SIG-M5 treated with dmso at 0.1 percent for 504 hours (cell line): ENCODE results near the gene CTNNA1.
"Not testable (repeated sequence)": the region's sequence is repeated elsewhere in the genome, so short reads cannot be mapped to it uniquely, and the experiment has no call there.

Experiments used
- DNase-seq: peaks from one replicate; lab custom pipeline; 2025; ENCODE audit not compliant: unreplicated experiment; lab: John Stamatoyannopoulos, UW

Gene CTNNA1, protein sequence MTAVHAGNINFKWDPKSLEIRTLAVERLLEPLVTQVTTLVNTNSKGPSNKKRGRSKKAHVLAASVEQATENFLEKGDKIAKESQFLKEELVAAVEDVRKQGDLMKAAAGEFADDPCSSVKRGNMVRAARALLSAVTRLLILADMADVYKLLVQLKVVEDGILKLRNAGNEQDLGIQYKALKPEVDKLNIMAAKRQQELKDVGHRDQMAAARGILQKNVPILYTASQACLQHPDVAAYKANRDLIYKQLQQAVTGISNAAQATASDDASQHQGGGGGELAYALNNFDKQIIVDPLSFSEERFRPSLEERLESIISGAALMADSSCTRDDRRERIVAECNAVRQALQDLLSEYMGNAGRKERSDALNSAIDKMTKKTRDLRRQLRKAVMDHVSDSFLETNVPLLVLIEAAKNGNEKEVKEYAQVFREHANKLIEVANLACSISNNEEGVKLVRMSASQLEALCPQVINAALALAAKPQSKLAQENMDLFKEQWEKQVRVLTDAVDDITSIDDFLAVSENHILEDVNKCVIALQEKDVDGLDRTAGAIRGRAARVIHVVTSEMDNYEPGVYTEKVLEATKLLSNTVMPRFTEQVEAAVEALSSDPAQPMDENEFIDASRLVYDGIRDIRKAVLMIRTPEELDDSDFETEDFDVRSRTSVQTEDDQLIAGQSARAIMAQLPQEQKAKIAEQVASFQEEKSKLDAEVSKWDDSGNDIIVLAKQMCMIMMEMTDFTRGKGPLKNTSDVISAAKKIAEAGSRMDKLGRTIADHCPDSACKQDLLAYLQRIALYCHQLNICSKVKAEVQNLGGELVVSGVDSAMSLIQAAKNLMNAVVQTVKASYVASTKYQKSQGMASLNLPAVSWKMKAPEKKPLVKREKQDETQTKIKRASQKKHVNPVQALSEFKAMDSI

DNA sequence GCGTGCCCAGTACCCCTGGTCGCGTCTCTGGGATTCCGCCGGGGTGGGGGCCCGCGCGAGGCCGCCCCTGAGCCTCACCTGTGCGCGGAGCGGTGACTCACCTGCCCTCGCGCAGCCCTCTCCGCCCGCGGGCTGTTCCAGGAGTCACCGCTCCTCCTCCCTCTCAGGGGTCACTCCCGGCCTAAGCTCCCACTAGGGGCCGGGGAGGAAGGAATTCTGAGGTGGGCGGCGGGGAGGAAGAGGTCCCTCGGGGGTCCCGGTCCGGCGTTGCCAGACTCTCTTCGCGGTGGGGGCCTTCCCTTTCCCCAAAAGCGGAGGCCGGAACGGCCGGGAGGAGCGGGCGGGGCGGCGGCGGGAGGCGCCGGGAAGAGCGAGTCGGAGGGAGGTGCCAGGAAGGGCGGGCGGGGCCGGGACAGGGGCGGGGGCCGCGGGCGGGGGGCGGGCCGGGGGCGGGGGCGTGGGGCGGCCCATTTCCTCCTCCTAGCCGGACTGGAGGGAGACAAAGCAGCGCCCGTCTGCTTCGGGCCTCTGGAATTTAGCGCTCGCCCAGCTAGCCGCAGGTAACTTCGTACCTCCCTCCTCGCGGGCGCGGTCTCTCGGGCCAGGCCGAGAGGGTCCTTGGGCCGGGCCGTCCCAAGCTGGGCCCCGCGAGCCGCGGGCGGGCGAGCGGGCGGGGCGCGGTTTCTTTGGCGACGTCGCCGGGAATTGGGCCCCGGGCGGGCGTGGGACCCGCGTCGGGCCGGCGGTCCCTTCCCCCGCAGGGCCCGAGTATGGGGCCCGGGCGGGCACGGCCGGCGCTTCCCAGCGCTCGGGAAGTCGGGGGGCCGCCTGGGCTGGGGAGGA is at the start of gene CTNNA1:
TSS of gene CTNNA1 (plus strand) at position 475 of the 843 bp plus-strand sequence. CDS start 28,500 bp downstream, outside the sequence.
- peak; percentile 65 for DNase-seq

DNA sequence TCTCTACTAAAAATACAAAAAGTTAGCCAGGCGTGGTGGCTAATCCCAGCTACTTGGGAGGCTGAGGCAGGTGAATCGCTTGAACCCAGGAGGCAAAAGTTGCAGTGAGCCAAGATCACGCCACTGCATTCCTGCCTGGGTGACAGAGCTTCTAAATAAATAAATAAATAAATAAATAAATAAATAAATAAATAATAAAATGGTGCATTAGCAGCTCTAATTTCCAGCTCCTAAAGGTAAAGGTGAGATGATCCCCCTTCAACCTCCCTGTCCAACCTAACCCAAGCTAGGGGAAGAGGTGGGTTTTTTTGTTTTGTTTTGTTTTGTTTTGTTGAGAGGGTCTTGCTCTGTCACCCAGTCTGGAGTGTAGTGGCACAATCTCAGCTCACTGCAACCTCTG is 49.4 kb upstream of the CTNNA1 start:
- DNase-seq: not testable (repeated sequence)

DNA sequence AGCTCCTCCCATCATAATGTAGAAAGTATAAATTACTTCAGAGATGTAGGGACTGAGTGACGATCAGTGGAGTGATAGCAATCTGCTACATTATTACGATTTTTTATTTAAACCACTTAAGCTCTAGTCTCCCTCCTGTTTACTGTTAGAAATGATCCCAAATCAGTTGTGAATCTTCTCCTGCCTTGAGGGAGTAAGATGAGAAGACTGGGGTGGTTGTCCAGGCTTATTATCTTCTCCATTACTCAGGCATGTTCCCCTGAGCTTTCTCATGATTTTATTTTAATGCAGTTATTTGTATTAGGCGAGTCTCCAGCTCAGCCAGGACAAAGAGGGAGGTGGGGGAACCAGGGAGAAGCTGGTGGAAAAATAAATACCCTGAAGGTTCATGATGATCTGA is 48.2 kb upstream of the CTNNA1 start:
- no peak for DNase-seq

DNA sequence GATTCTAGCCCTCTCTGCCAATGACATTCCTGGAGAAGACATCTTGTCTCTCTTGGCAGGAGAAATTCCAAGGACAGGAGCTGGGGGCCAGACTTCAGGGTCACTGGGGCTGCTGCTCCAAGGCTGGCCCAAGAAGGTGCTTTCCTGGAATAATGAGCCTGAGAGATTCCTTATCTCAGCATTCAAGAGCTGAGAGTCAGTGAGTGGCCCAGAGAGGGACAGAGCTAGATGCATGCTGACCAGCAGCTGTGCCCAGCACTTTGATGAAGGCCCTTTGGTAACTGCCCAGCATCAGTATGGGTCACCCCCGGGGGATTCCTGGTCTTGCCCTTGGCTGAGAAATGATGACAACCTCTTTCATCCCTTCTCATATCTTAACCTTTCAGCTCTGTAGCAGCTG is 47.7 kb upstream of the CTNNA1 start:
- DNase-seq: no peak

DNA sequence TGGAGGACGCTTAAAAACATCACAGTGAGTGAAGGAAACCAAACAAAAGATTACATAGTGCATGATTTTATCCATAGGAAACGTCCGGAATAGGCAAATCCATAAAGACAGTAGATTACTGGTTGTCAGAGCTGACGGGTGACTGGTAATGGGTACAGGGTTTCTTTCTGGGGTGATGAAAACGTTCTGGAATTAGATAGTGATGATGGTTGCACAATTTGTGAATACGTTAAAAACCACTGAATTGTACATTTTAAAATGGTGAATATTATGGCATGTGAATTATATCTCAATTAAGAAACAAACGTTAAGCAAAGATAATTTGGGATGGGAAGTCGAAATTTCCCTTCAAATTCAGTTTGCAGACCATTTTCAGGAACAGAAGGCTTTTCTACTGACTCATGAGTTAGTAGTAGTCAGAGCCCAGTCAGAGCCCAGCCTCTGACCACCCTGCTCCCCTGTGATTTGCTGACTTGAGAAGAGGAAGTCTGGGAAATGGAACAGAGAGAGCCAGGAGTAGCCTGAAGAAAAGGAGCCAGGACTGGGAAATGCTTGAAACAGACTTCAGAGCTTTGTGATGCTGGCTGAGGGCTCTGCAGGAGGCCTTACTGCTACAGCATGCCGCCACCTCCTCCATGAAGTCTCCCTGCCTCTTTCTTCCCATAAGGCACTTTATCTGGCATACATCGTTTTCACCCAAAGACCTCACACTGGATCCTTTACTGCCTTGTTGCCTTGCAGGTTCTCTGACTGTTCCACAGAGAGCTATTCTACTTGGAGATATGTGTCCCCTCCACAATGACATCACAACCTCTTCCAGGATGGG is 46.4 kb upstream of the CTNNA1 start:
- peak; percentile 32 for DNase-seq

DNA sequence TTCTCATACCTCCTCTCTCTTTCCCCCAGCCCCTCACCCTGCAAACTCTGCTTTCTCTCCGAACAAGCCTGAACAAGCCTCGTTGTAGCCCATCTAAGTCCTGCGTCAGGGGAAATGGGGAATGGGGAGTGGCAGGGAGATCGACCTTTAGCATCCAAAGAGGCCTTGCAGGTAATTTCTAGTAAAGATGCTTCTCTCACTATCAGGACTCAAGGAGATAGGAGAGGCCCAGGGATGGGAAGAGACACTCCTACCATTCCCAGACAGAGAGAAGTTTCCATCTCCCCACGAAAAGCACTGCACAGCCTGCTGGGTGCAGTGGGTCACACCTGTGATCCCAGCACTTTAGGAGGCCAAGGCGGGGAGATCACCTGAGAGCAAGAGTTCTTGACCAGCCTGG is 44.4 kb upstream of the CTNNA1 start:
- no peak for DNase-seq

DNA sequence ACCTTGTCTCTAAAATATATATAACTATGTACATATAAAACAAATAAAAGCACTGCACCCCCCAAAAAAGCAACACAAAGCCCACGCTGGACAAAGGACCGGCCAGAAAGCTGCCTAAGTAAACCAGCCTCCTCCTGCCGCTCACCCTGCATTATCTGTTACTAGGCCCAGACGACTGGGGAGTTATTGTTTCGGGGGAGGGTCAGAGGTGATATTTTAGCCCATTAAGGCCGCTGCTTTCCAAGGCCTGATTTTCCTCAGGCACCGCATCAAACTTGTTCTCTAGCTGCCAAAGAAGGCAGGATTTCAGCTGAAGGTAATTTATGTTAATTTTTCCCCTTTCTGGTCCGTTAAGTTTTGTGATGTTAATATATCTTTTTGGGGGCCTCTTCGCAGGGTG is 44.0 kb upstream of the CTNNA1 start:
- no peak for DNase-seq

DNA sequence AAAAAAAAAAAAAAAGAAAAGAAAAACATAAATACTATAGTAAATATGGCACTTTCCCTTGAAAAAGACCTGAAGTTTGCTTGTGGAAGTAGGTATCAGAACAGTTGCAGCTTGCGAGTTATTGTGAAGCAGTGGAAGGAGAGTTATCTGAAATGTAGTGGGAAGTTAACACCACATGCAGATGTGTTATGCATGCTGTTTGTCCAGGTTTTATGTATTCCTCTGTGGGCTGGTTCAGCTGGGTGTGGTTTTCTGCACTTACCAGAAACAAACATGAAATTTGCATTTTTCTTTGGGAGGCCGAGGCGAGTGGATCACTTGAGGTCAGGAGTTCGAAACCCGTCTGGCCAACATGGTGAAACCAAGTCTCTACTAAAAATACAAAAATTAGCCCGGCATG is 42.1 kb upstream of the CTNNA1 start:
- DNase-seq: no peak

DNA sequence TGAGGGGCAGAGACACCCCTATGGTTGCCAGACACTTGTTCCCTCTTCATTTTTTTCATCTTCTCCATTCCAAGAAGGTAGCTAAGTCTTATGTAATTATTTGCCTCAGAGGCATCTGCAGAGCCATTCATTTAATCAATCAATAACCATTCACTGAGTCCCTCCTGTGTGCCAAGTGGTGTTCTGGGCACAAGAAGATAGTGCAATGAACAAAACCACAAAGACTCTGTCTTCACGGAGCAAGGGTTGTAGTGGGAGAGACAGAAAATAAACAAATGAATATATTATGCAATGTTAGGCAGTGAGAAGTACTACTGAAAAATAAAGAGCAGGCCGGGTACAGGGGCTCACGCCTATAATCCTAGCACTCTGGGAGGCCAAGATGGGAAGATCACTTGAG is 41.4 kb upstream of the CTNNA1 start:
- DNase-seq: no peak

DNA sequence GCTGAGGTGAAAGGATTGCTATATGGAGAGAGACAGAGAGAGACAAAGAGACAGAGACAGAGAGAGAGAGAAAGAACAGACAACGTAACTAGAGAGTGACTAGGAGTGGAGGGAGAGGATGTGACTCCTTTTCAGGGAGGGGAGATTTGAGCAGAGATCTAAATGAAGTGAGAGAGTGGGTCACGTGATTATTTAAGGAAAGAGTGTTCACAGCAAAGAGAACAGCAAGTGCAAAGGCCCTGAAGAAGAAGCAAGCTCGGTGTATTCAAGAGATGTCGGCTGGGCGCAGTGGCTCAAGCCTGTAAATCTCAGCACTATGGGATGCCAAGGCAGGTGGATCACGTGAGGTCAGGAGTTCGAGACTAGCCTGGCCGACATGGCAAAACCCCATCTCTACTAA is 40.9 kb upstream of the CTNNA1 start:
- DNase-seq: no peak

DNA sequence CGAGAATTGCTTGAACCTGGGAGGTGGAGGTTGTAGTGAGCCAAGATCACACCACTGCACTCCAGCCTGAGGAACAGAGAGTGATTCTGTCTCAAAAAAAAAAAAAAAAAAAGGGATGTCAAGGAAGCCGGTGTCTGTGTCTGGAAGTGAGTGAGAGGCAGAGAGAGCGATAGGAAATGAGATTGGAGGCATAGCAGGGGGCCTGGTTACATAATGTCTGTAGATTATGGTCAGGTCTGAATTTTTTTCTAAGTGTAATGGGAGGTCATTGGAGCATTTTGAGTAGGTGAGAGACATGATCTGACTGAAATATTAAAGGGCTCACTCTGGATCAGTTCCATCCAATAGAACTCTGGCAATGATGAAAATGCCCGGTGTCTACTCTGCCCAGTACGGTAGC is 40.4 kb upstream of the CTNNA1 start:
- no peak for DNase-seq

DNA sequence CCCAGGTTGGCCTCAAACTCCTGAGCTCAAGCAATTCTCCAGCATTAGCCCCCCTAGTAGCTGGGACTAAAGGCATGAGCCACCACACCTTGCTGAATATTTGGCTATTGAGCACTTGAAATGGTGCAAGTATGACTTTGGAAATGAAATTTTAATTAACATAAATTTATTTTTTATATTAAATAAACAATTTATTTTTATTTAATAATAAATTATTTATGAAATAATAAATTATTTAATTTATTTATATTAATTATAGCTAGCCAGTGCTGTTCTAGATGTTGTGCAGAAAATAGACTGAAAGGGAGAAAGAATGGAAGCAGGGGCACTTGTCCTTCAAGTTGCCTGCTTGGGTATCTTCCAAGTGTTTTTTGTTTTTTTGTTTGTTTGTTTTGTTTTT is 40.0 kb upstream of the CTNNA1 start:
- DNase-seq: no peak

DNA sequence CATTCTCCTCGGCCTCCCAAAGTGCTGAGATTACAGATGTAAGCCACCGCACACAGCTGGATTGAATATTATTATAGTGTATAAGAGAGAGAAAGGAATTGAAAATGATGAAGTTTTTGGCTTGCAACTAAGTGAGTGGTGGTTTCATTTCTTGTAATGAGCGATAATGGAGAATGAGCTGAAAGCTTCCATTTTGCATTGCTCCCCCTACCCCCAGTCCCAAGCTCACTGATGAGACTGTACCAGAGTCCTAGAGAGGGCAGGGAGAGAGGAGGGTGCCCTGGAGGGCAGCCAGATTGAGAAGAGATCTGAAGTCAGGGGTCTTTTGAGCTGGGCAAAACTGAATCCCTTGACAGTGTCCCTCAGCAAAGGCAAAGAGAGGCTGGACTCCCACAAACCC is 38.5 kb upstream of the CTNNA1 start:
- DNase-seq: no peak

DNA sequence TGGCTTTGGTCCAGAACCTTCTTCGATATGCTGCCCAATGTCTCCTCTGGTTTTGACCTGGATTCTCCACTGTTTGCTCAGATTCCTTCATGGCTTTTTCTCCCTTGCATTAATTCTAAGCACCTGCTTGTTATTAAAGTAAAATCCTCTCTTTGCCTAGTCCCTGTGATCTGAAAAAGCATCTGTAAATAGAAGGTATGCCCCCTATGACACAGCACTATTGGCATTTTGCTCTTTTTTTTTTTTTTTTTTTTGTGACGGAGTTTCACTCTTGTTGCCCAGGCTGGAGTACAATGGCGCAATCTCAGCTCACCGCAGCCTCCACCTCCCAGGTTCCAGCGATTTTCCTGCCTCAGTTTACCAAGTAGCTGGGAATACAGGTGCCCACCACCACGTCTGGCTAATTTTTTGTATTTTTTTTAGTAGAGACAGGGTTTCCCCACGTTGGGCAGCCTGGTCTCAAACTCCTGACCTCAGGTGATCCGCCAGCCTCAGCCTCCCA is 37.2 kb upstream of the CTNNA1 start:
- DNase-seq: not testable (repeated sequence)

DNA sequence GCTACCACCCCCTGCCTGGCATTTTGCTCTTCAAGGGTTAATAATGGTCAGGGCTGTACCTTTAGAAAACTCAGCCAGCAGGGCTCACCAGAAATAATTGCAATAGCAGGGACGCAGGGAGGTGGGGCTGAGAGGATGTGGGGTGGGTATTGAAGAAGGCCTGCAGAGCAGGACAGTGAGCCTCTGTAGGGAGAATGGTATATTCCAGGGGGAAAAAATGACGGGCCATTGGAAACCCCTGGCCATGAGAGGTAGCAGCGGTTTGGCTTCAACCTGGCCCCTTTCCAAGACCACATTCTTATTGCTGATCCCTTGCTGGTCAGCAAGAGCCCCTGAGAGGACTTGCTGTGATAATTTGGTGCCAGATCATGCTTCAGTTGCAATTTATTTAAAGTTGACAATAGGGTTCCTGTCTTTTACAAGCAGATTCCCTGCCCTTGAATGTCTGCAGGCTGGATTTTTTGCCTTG is 36.7 kb upstream of the CTNNA1 start:
- no peak for DNase-seq

DNA sequence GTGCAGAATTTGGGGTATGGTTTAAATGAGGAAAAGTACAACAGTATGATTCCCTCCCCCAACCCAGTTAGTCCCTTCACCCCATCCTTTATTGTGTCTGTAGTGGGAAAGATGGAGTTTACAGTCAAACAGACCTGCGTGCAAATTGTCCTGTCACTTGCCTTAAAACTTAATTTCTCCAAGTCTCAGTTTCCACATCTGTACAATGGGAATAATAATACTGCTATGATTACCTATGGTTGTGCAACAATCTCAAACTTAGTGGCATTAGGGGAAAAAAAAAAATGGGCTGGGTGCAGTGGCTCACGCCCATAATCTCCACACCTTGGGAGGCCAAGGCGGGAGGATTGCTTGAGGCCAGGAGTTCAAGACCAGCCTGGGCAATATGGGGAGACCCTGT is 35.8 kb upstream of the CTNNA1 start:
- no peak for DNase-seq

DNA sequence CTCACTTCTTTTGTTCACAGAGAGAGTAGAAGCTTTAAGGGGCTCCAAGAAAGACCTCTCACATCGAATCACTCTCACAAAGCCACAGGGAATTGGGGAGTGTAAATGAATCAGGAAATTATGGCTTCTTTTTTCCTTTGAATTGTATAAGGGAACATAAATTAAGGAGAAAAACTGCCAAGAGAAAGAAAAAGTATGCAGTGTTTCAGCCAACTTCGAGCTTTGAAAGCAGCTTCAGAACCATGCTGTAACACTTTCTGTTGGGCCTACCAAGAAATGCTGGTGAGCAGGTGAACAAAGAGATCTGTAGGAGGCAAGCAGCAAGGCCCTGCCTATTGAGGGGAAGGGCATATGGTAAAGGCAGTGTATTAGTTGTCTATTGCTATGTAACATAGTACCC is 33.4 kb upstream of the CTNNA1 start:
- no peak for DNase-seq

DNA sequence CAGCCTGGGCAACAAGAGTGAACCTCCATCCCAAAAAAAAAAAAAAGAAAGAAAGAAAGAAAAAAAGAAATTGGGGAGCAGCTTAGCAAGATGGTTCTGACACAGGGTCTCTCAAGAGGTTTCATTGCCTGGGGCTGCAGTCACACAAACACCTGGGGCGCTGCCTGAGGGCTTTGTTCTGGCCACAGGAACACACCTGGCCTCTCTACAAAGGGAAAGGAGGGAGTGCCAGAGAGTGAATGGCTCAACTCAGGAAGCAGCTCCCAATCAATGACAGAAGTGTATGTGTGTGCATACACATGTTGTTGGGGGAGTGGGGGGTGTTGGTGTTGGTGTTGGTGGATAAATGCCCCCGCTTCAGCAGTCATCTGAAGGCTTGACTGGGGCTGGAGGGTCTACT is 32.4 kb upstream of the CTNNA1 start:
- DNase-seq: no peak

DNA sequence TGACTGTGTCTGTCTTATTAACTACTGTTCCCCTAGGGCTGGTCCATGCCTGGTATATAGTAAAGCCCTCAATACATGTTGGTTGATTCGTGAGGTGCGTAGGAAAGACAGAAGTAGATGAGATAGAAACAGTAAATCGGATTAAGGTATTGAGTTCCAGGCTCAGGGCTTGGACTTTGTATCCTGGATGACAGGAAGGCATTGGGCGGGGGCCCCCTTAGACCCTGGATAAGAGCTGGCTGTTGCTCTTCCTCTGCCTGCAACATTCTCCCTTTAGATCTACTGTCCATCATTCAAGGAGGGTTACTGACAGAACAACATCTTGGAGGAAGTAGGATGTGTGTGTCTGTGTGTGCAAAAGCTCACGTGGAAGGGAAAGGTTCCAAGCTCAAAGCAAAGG is 31.2 kb upstream of the CTNNA1 start:
- no peak for DNase-seq

DNA sequence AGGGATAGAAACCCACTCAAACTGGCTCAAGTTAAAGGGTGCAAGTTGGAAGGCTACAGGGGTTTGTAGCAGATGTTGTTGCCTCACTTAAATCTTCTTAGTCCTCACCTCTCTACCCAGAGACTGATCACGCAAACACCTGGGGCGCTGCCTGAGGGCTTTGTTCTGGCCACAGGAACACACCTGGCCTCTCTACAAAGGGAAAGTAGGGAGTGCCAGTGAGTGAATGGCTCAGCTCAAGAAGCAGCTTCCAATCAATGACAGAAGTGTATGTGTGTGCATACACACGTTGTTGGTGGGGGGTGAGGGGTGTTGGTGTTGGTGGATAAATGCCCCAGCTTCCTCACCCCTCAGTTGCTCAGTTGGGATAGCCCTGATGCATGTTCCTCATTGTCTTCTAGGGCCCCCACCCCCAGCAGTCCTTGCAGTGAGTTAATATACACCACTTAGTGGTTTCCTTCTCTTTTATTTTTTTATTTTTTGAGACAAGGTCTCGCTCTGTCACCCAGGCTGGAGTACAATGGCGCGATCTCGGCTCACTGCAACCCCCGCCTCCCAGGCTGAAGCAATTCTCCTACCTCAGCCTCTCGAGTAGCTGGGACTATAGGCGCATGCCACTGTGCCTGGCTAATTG is 30.6 kb upstream of the CTNNA1 start:
- DNase-seq: no peak
